DOHH2 (cell line): ENCODE measurements around the gene G6PC3.

Source experiments
- H3F3A ChIP-seq: fragments of 200-600 bp; sonication (generic), shearing (Covaris generic); 2 replicates; pipeline ENCODE4 v1.6.0; 2016; ENCODE audit warnings: antibody characterized with exemption, mild to moderate bottlenecking; ENCODE audit not compliant: control insufficient read depth, insufficient read depth
- H3K27ac ChIP-seq: fragments of 200-600 bp; sonication (generic); 2 replicates; pipeline ENCODE4 v1.5.1; 2014; ENCODE audit warnings: low read depth, mild to moderate bottlenecking, low read length, moderate library complexity
- H3K27me3 ChIP-seq: fragments of 200-600 bp; sonication (generic); 2 replicates; pipeline ENCODE4 v1.6.1; 2014; ENCODE audit warnings: mild to moderate bottlenecking, low read length, mixed read lengths; ENCODE audit not compliant: control insufficient read depth
- H3K36me3 ChIP-seq: fragments of 200-600 bp; sonication (generic); 2 replicates; pipeline ENCODE4 v1.6.1; 2014; ENCODE audit warnings: mild to moderate bottlenecking, low read length, moderate library complexity, mixed read lengths; ENCODE audit not compliant: control insufficient read depth
- H3K4me1 ChIP-seq: fragments of 200-600 bp; sonication (generic); 2 replicates; pipeline ENCODE4 v1.6.1; 2014; ENCODE audit warnings: mild to moderate bottlenecking, low read length, mixed read lengths; ENCODE audit not compliant: control insufficient read depth
- H3K4me2 ChIP-seq: fragments of 200-600 bp; sonication (generic); 2 replicates; pipeline ENCODE4 v1.6.0; 2014; ENCODE audit warnings: mild to moderate bottlenecking, low read length, moderate library complexity
- H3K4me3 ChIP-seq: fragments of 200-600 bp; sonication (generic); 2 replicates; pipeline ENCODE4 v1.5.1; 2014; ENCODE audit warnings: mild to moderate bottlenecking, low read length, mixed read lengths
- H3K79me2 ChIP-seq: fragments of 200-600 bp; sonication (generic); 2 replicates; pipeline ENCODE4 v1.6.1; 2014; ENCODE audit warnings: mild to moderate bottlenecking, low read length, mixed read lengths; ENCODE audit not compliant: control insufficient read depth
- H3K9me2 ChIP-seq: fragments of 200-600 bp; sonication (generic); replicated peaks from 2 replicates; pipeline ENCODE4 v1.6.1; 2014; ENCODE audit warnings: mild to moderate bottlenecking, low read length, mixed read lengths; ENCODE audit not compliant: control insufficient read depth
- H3K9me3 ChIP-seq: fragments of 200-600 bp; sonication (generic); 2 replicates; pipeline ENCODE4 v1.6.1; 2014; ENCODE audit warnings: antibody characterized with exemption, low read length, mixed read lengths; ENCODE audit not compliant: control insufficient read depth, insufficient read depth
- H4K20me1 ChIP-seq: fragments of 200-600 bp; sonication (generic); 2 replicates; pipeline ENCODE4 v1.6.0; 2014; ENCODE audit warnings: low read depth, mild to moderate bottlenecking, antibody characterized with exemption, low read length, moderate library complexity; ENCODE audit not compliant: control insufficient read depth, insufficient read depth
- CTCF ChIP-seq: fragments of 200-600 bp; sonication (generic); IDR thresholded peaks from one replicate; pipeline ENCODE4 v1.5.1; 2014; ENCODE audit warnings: antibody characterized with exemption, mild to moderate bottlenecking, low read depth, low read length; ENCODE audit not compliant: poor library complexity, severe bottlenecking
- EZH2phosphoT487 ChIP-seq: fragments of 200-600 bp; sonication (generic); IDR thresholded peaks from 2 replicates; pipeline ENCODE4 v1.6.1; 2017; ENCODE audit warnings: borderline replicate concordance, mild to moderate bottlenecking, antibody characterized with exemption, low read length, moderate library complexity, mixed read lengths

The G6PC3 gene

GRCh38 chr17:44037471-44037870 is 33.1 kb upstream of the G6PC3 start:
- H3K27ac ChIP-seq: no peak overlapping the region
- no peak overlapping the region for H3K4me3 ChIP-seq
- TF ChIP-seq EZH2phosphoT487: no peak
- TF ChIP-seq CTCF: no peak
- peaks cover 31% of the 10 kb centered on the region for H3K79me2 ChIP-seq
- H3K4me2 ChIP-seq: no peak overlapping the region
- no peaks in the 10 kb centered on the region for H3F3A ChIP-seq
- H3K4me1 ChIP-seq: peaks cover 8% of the 10 kb centered on the region
- no peaks in the 10 kb centered on the region for H3K9me3 ChIP-seq
- no peaks in the 10 kb centered on the region for H3K27me3 ChIP-seq
- H3K9me2 ChIP-seq: no peaks in the 10 kb centered on the region
- peaks cover 66% of the 10 kb centered on the region for H3K36me3 ChIP-seq
- H4K20me1 ChIP-seq: 0 out of 2 replicates have a peak, but pooled peaks cover 5% of the 10 kb centered on the region

GRCh38 chr17:44038604-44039011 is 31.9 kb upstream of the G6PC3 start:
- Histone ChIP-seq H3K79me2 (peaks cover 40% of the 10 kb centered on the region), H3K9me2 (no peaks in the 10 kb centered on the region), H3F3A (peaks cover 6% of the 10 kb centered on the region; the same call in 1 of the 2 replicates), H3K27ac (no peak overlapping the region), H3K27me3 (no peaks in the 10 kb centered on the region), H3K4me2 (no peak overlapping the region), H4K20me1 (0 out of 2 replicates have a peak, but pooled peaks cover 5% of the 10 kb centered on the region), H3K36me3 (peaks cover 56% of the 10 kb centered on the region), H3K4me3 (no peak overlapping the region), H3K4me1 (peaks cover 8% of the 10 kb centered on the region), H3K9me3 (no peaks in the 10 kb centered on the region)
- TF ChIP-seq EZH2phosphoT487 (no peak), CTCF (no peak)

- peaks cover 53% of the 10 kb centered on the region for H3K79me2 ChIP-seq
- H4K20me1 ChIP-seq: 0 out of 2 replicates have a peak, but pooled peaks cover 3% of the 10 kb centered on the region
- no peak overlapping the region for H3K4me2 ChIP-seq
- TF ChIP-seq EZH2phosphoT487 (no peak), CTCF (no peak)
- H3K4me1 ChIP-seq: no peaks in the 10 kb centered on the region
- H3K36me3 ChIP-seq: peaks cover 58% of the 10 kb centered on the region
- H3K27me3 ChIP-seq: no peaks in the 10 kb centered on the region
- no peaks in the 10 kb centered on the region for H3K9me2 ChIP-seq
- no peak overlapping the region for H3K4me3 ChIP-seq
- no peak overlapping the region for H3K27ac ChIP-seq
- H3F3A ChIP-seq: peaks cover 17% of the 10 kb centered on the region
- no peaks in the 10 kb centered on the region for H3K9me3 ChIP-seq
These were observed 30.5 kb upstream of the G6PC3 start for GRCh38 chr17:44039829-44040635.
